ENCODE results near the gene RARA.
"Not testable (repeated sequence)": the region's sequence is repeated elsewhere in the genome, so short reads cannot be mapped to it uniquely, and the experiment has no call there.

Gene RARA

GRCh38 chr17:40382251-40382650, 73.3 kb downstream of the RARA start:
- DNase-seq, result no peak

- not testable (repeated sequence) for DNase-seq
Measured at GRCh38 chr17:40386555-40386954, 77.6 kb downstream of the RARA start.

- DNase-seq, result peak; percentile 14
Measured at GRCh38 chr17:40399185-40399584, 90.2 kb downstream of the RARA start.

GRCh38 chr17:40402668-40403067, 93.7 kb downstream of the RARA start:
- DNase-seq, result no peak

- no peak for DNase-seq
Measured at GRCh38 chr17:40404003-40404402, 95.0 kb downstream of the RARA start.

All from NCI-H510A treated with DMSO at 0.1 percent for 48 hours (cell line).